Measurements from ENCODE around the gene PCLAF. TPM values are rescaled to one million over a fixed set of nuclear protein-coding genes. Genes with fewer than 3 reads are reported as not detected.

PCLAF gene
- total and polyA plus RNA-seq, 2 of the 13 experiments (the other 11 are each of a cell fraction or from before 2014, with no cell fraction given): 98.6 to 98.9 TPM

- TF ChIP-seq ZNF280D (CRISPR knock-in tag; IDR thresholded peaks at IDR 0.05) (peak; percentile 72; the same call in 1 of the 2 replicates), ZNF12 (CRISPR knock-in tag; IDR thresholded peaks at IDR 0.05) (peak; percentile 85; the same call in 1 of the 2 replicates), KAT2B (IDR thresholded peaks at IDR 0.05; ENCODE audit: borderline replicate concordance, low read depth, low read length) (no peak), PAWR (CRISPR knock-in tag; IDR thresholded peaks at IDR 0.05; ENCODE audit: borderline replicate concordance) (0 out of 2 replicates have a peak, but pooled peaks have one; percentile 50), MBNL3 (CRISPR knock-in tag; conservative IDR thresholded peaks at IDR 0.05) (no peak), KDM5B (CRISPR knock-in tag; IDR thresholded peaks at IDR 0.05; ENCODE audit: borderline replicate concordance) (peak; percentile 96), YEATS4 (CRISPR knock-in tag; IDR thresholded peaks at IDR 0.05; ENCODE audit: borderline replicate concordance) (peak; percentile 99), PHF20 (CRISPR knock-in tag; IDR thresholded peaks at IDR 0.05) (peak; percentile 99), BCL6 (CRISPR knock-in tag; IDR thresholded peaks at IDR 0.05) (peak; percentile 80), NAIF1 (CRISPR knock-in tag; IDR thresholded peaks at IDR 0.05; ENCODE audit: borderline replicate concordance) (peak; percentile 73), TBL1XR1 (IDR thresholded peaks at IDR 0.05; ENCODE audit: borderline replicate concordance, low read length, partially characterized antibody) (peak; percentile 80), ZNF562 (CRISPR knock-in tag; IDR thresholded peaks at IDR 0.05; ENCODE audit: borderline replicate concordance) (no peak; the same call in 1 of the 2 replicates), ZNF580 (CRISPR knock-in tag; IDR thresholded peaks at IDR 0.05; ENCODE audit: borderline replicate concordance, low read depth) (peak; percentile 98), ZNF761 (CRISPR knock-in tag; conservative IDR thresholded peaks at IDR 0.05) (peak; percentile 88), ZNF138 (CRISPR knock-in tag; IDR thresholded peaks at IDR 0.05; ENCODE audit: low read depth) (peak; percentile 86; the same call in 1 of the 2 replicates), ATF6 (CRISPR knock-in tag; conservative IDR thresholded peaks at IDR 0.05) (0 out of 2 replicates have a peak, but pooled peaks have one; percentile 49), HOMEZ (CRISPR knock-in tag; IDR thresholded peaks at IDR 0.05; ENCODE audit: low read depth) (peak; percentile 97), ZNF572 (CRISPR knock-in tag; IDR thresholded peaks at IDR 0.05) (peak; percentile 86; the same call in 1 of the 2 replicates), ZNF83 (CRISPR knock-in tag; IDR thresholded peaks at IDR 0.05; ENCODE audit: borderline replicate concordance) (peak; percentile 80; the same call in 1 of the 2 replicates)
These were observed 6.4 kb upstream of the PCLAF start, which contains the start of gene TRIP4 (continued) for GRCh38 chr15:64387562-64388168.

All from HepG2 (cell line).